Activated T-cell treated with anti-CD3 and anti-CD28 coated beads, Interleukin-2, amount 50 U/mL, for 4 hours (primary cell): ENCODE results near the gene TM4SF4. TPM values are rescaled to one million over a fixed set of nuclear protein-coding genes. Genes with fewer than 3 reads are reported as not detected.

Experiments used
- ATAC-seq, 2 donors: fragments of 200-7000 bp; cut with Tn5 transposase; one replicate each; pipeline ENCODE4 v1.10.0; 2021
- DNase-seq: peaks from one replicate; pipeline ENCODE4 v3.0.0-alpha.2; 2020
- H3K27me3 Mint-ChIP-seq: one replicate; pipeline ENCODE4 v1.8.0; 2021; ENCODE audit warnings: low read depth, mixed read lengths
- H3K36me3 Mint-ChIP-seq: one replicate; pipeline ENCODE4 v1.8.0; 2022; ENCODE audit warnings: mixed read lengths; ENCODE audit not compliant: insufficient read depth
- H3K4me1 Mint-ChIP-seq: one replicate; pipeline ENCODE4 v1.8.0; 2021; ENCODE audit warnings: low read depth, mixed read lengths
- H3K4me3 Mint-ChIP-seq: one replicate; pipeline ENCODE4 v1.8.0; 2021; ENCODE audit warnings: mild to moderate bottlenecking, moderate library complexity, mixed read lengths
- H3K9me3 Mint-ChIP-seq: one replicate; pipeline ENCODE4 v1.8.0; 2021; ENCODE audit warnings: mixed read lengths
- total RNA-seq, 3 donors: library from RNA; stranded (reverse); gene quantifications; one replicate each; pipeline ENCODE4 v1.2.1, GENCODE V29; 2021

The TM4SF4 gene, protein sequence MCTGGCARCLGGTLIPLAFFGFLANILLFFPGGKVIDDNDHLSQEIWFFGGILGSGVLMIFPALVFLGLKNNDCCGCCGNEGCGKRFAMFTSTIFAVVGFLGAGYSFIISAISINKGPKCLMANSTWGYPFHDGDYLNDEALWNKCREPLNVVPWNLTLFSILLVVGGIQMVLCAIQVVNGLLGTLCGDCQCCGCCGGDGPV
- total RNA-seq: 1 to 10 TPM in 2 of 3 donors, under 1 TPM in 1; 0.92 to 1.3 (median 1.0) TPM

- Mint-ChIP-seq H3K4me1 (no peaks in the 10 kb centered on the region), H3K9me3 (no peaks in the 10 kb centered on the region), H3K27me3 (no peaks in the 10 kb centered on the region), H3K4me3 (no peak within 1 kb of the TSS), H3K36me3 (no peaks in the 10 kb centered on the region)
- DNase-seq: no peak
- ATAC-seq: no peak
These were observed at the start of gene TM4SF4 for GRCh38 chr3:149474250-149474817. Gene TM4SF4, plus strand, starts transcription at chr3:149474697. Its CDS starts 181 bp downstream, at chr3:149474878.

- no peak overlapping the region for H3K4me3 Mint-ChIP-seq
- DNase-seq (no peak), ATAC-seq (no peak)
- no peaks in the 10 kb centered on the region for H3K36me3 Mint-ChIP-seq
- H3K9me3 Mint-ChIP-seq: no peaks in the 10 kb centered on the region
- no peaks in the 10 kb centered on the region for H3K4me1 Mint-ChIP-seq
- peaks cover 12% of the 10 kb centered on the region for H3K27me3 Mint-ChIP-seq
These were observed 49.6 kb upstream of the TM4SF4 start for GRCh38 chr3:149424918-149425317.

GRCh38 chr3:149426325-149426724 is 48.2 kb upstream of the TM4SF4 start:
- no peak for ATAC-seq
- Mint-ChIP-seq H3K4me3 (no peak overlapping the region), H3K9me3 (no peaks in the 10 kb centered on the region), H3K4me1 (no peaks in the 10 kb centered on the region), H3K27me3 (peaks cover 14% of the 10 kb centered on the region), H3K36me3 (no peaks in the 10 kb centered on the region)
- no peak for DNase-seq

GRCh38 chr3:149428087-149428486 is 46.4 kb upstream of the TM4SF4 start:
- no peak for DNase-seq
- ATAC-seq: no peak
- H3K36me3 Mint-ChIP-seq: no peaks in the 10 kb centered on the region
- H3K9me3 Mint-ChIP-seq: no peaks in the 10 kb centered on the region
- peaks cover 12% of the 10 kb centered on the region for H3K27me3 Mint-ChIP-seq
- H3K4me3 Mint-ChIP-seq: no peak overlapping the region
- H3K4me1 Mint-ChIP-seq: no peaks in the 10 kb centered on the region

- DNase-seq: no peak
- H3K27me3 Mint-ChIP-seq: peaks cover 18% of the 10 kb centered on the region
- no peak overlapping the region for H3K4me3 Mint-ChIP-seq
- ATAC-seq: no peak
- no peaks in the 10 kb centered on the region for H3K4me1 Mint-ChIP-seq
- no peaks in the 10 kb centered on the region for H3K9me3 Mint-ChIP-seq
- H3K36me3 Mint-ChIP-seq: no peaks in the 10 kb centered on the region
These were observed 44.3 kb upstream of the TM4SF4 start for GRCh38 chr3:149430216-149430615.

DNA sequence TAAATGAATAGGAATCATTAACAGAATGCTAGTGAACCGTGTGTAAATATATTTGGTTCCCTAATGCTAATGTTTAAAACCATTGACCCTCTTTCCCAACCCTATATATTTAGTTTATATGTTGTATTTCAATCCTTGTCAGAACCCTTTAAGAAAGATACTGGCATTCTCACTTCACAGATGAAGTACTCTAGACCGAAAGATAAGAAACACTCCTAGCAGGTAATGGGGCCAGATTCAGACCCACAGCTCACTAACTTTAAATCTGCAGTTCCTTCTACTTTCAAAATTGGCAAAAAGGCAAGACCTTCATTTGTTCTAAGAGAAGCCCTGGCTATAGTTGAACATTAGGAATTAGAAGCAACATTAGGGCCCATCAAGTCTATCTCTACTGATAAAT is 42.3 kb upstream of the TM4SF4 start:
- Mint-ChIP-seq H3K4me1 (no peaks in the 10 kb centered on the region), H3K4me3 (no peak overlapping the region), H3K27me3 (peaks cover 18% of the 10 kb centered on the region), H3K36me3 (no peaks in the 10 kb centered on the region), H3K9me3 (no peaks in the 10 kb centered on the region)
- DNase-seq: no peak
- ATAC-seq: no peak

DNA sequence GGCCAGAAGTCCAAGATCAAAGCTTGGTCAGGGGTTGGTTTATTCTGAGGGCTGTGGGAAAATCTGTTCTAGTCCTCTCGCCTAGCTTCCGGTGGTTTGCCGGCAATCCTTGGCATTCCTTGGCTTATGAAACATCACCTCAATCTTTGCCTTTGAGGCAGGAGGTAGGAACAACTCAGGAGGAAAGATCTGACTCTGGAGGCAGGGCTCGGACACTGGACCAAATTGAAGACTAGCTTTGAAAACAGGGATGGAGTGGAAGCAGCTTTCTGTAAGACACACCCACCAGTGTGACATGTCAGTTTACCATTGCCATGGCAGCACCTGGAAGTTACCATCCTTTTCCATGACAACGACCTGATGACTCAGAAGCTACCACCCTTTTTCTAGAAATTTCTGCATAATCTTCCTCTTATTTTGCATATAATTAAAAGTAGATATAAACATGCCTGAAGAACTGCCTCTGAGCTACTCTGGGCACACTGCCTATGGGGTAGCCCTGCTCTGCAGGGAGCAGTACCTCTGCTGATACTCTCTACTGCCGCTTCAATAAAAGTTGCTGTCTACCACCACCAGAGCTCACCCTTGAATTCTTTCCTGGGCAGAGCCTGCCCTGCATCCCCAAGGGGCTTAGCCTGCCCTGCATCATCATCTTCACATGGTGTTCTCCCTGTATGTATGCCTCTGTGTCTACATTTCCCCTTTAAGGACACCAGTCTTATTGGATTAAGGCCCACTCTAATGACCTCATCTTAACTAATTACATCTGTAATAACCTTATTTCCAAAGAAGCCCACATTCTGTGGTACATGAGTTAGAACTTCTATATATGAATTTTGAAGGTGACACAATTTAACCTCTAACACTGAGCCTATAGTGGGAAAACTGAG is 38.3 kb upstream of the TM4SF4 start:
- H3K4me3 Mint-ChIP-seq: no peak overlapping the region
- no peaks in the 10 kb centered on the region for H3K4me1 Mint-ChIP-seq
- peaks cover 7% of the 10 kb centered on the region for H3K27me3 Mint-ChIP-seq
- no peaks in the 10 kb centered on the region for H3K36me3 Mint-ChIP-seq
- H3K9me3 Mint-ChIP-seq: no peaks in the 10 kb centered on the region
- ATAC-seq: no peak
- DNase-seq: no peak

DNA sequence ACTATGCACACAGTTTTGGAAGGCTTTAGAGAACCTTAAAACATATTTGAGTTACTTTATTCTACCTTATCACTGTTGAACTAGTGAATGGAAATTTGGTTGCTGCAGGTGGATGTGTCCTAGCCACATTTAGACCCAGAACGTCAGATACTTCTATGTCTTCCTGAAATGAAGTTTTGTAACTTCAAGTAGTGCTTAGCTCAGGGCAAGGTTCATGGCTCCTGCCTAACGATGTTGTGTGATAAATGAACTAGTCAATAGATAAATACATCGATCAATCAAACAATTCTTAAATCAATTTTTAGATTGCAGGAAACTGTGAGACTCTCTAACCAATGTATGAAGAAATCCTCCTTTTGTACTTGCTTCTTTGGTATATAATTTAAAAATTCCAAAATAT is 37.2 kb upstream of the TM4SF4 start:
- peaks cover 10% of the 10 kb centered on the region for H3K27me3 Mint-ChIP-seq
- ATAC-seq (no peak), DNase-seq (no peak)
- H3K36me3 Mint-ChIP-seq: no peaks in the 10 kb centered on the region
- H3K4me3 Mint-ChIP-seq: no peak overlapping the region
- H3K4me1 Mint-ChIP-seq: no peaks in the 10 kb centered on the region
- no peaks in the 10 kb centered on the region for H3K9me3 Mint-ChIP-seq

- no peak for DNase-seq
- Mint-ChIP-seq H3K4me1 (no peaks in the 10 kb centered on the region), H3K9me3 (no peaks in the 10 kb centered on the region), H3K27me3 (peaks cover 14% of the 10 kb centered on the region), H3K4me3 (no peak overlapping the region), H3K36me3 (no peaks in the 10 kb centered on the region)
- no peak for ATAC-seq
These were observed 36.8 kb upstream of the TM4SF4 start for GRCh38 chr3:149437710-149438109.

DNA sequence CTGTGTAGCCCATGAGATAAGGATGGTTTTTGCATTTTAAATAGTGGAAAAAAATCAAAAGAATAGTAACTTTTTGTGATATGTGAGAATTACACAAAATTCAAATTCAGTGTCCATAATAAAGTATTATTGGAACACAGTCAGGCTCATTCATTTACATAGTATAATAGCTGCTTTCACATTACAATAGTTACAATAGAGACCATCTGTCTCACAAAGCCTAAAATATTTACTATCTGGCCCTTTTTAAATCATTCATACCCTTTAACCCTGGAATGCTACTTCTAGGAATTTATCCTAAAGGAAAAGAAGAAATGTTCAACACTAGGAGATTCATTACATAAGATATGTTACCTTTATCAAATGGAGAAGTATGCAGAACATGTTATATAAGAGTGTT is 35.5 kb upstream of the TM4SF4 start:
- Mint-ChIP-seq H3K36me3 (no peaks in the 10 kb centered on the region), H3K4me1 (no peaks in the 10 kb centered on the region), H3K27me3 (peaks cover 14% of the 10 kb centered on the region), H3K9me3 (no peaks in the 10 kb centered on the region), H3K4me3 (no peak overlapping the region)
- DNase-seq (no peak), ATAC-seq (no peak)

DNA sequence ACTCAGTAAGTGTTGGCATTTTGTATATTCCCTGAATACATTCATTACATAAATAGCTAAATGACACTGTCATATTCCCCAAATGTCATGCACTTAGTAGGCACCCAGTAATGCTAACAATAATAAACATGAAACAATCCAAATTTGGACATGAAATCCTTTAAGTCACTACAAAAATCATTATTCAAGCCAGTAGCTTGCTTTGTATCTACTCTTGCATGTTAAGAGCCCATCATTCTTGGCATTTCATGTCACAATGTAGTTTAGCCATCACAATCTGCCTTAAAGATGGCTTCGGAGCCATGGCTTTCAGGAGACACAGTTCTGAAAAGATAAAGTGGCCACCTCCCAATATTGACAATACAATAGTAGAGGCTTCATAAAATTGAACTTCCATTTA is 32.9 kb upstream of the TM4SF4 start:
- H3K36me3 Mint-ChIP-seq: no peaks in the 10 kb centered on the region
- H3K4me3 Mint-ChIP-seq: no peak overlapping the region
- DNase-seq: no peak
- no peaks in the 10 kb centered on the region for H3K9me3 Mint-ChIP-seq
- no peak for ATAC-seq
- no peaks in the 10 kb centered on the region for H3K4me1 Mint-ChIP-seq
- H3K27me3 Mint-ChIP-seq: peaks cover 14% of the 10 kb centered on the region

DNA sequence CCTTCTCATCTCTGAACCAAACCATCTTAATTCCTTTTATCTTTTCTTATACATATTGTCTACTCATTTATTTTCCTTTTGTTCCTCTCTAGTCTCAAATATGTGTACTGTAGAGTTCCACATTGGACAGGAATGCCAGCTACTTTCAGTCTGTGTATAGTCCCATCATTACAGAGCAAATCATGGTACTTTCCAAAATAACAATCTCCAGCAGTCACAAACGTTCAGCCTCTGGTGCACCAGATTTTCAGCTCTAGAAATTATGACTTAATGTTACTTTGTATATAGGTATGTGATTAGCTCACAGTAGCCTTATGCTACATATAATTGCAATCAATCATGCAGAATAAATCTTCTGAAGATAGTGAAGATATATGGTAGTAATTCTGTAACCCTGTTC is 32.5 kb upstream of the TM4SF4 start:
- H3K4me3 Mint-ChIP-seq: no peak overlapping the region

DNA sequence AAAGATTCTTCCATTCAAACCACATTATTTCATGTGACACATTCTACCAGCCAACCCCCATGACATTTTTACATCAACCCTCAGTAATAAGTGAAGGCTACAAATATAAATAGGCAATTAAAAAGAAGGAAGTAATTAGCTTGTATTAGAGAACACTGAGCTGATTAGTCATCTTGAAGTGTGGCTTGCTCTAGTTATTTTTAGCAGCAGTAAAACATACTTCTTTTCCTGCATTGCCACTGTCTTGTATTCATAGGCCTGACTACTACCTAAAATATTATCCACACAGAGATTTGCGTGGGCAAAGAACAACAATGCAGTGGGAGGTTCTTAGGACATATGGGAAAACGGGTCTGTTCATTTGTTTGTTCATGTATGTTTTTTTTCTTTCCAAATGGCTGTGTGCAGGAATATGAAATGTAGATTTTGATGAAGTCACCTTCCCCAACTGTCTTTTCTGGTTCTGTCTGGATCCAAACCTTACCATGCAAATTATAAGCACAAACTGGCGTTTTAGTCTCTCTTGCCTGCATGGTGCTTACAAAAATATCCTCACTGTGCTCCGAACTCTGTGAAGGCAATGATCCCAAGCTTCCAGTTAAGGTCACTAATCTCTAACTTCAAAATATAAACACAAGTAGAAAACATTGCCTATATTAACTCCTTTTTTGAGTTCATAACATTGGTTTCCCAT is 31.5 kb upstream of the TM4SF4 start:
- Mint-ChIP-seq H3K4me1 (no peaks in the 10 kb centered on the region), H3K27me3 (peaks cover 14% of the 10 kb centered on the region), H3K36me3 (no peaks in the 10 kb centered on the region), H3K4me3 (no peak overlapping the region), H3K9me3 (no peaks in the 10 kb centered on the region)
- DNase-seq (no peak), ATAC-seq (no peak)

More for the DNA sequence above, 32.5 kb upstream of the TM4SF4 start:
- peaks cover 14% of the 10 kb centered on the region for H3K27me3 Mint-ChIP-seq
- H3K9me3 Mint-ChIP-seq: no peaks in the 10 kb centered on the region
- no peaks in the 10 kb centered on the region for H3K36me3 Mint-ChIP-seq
- ATAC-seq (no peak), DNase-seq (no peak)
- H3K4me1 Mint-ChIP-seq: no peaks in the 10 kb centered on the region

DNA sequence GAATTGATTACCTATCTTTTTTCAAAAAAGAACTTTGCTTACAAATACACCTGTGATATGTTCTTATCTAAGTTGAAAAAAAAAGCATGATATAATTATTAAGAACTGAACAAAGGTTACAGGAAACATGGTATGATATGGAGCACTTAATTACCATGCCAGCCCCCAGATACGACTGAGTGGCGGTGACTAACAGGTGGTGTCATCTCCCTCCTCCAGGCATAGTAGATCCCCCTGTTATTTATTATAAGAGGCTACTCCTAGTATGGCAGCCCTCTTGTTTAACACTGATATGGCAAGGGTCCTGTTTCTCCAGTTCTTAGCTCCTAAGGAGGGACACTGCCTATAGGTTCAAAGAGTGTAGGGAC is 31.0 kb upstream of the TM4SF4 start:
- Mint-ChIP-seq H3K9me3 (no peaks in the 10 kb centered on the region), H3K4me1 (no peaks in the 10 kb centered on the region), H3K36me3 (no peaks in the 10 kb centered on the region), H3K27me3 (peaks cover 13% of the 10 kb centered on the region), H3K4me3 (no peak overlapping the region)
- DNase-seq (no peak), ATAC-seq (no peak)
